AG04450 (cell line): Measurements from ENCODE around the gene GLS2. TPM values are rescaled to one million over a fixed set of nuclear protein-coding genes. Genes with fewer than 3 reads are reported as not detected.

Experiments
- CTCF ChIA-PET: fragments of 300-600, 350-600 bp; formaldehyde crosslinking; extraction: SDS; loops from one replicate; lab custom pipeline; 2022; ENCODE audit warnings: antibody characterized with exemption, inconsistent platforms; lab: Charles Lee
- POLR2A ChIA-PET: fragments of 350-600 bp; formaldehyde crosslinking; extraction: SDS; loops from one replicate; lab custom pipeline; 2021; ENCODE audit warnings: antibody characterized with exemption, inconsistent platforms; lab: Yijun Ruan, JAX
- DNase-seq: peaks from one replicate; pipeline ENCODE4 v3.0.0-alpha.2; 2011; ENCODE audit warnings: low read depth, low spot score
- H3K27ac ChIP-seq: one replicate; pipeline ENCODE4 v1.5.1; 2012; ENCODE audit warnings: low read depth, low read length, control low read depth
- H3K27me3 ChIP-seq: one replicate; pipeline ENCODE4 v1.6.0; 2012; ENCODE audit warnings: low read length; ENCODE audit not compliant: control insufficient read depth, insufficient read depth
- H3K4me3 ChIP-seq: 2 replicates; pipeline ENCODE4 v1.5.1; 2011; ENCODE audit warnings: mild to moderate bottlenecking, low read depth, low read length, control low read depth
- H3K9me3 ChIP-seq: 2 replicates; pipeline ENCODE4 v1.5.1; 2012; ENCODE audit warnings: low read length; ENCODE audit not compliant: control insufficient read depth, insufficient read depth
- CTCF ChIP-seq: IDR thresholded peaks from 2 replicates; pipeline ENCODE4 v1.5.1; 2011; ENCODE audit warnings: low read depth, low read length, control low read depth, inconsistent platforms
- polyA minus RNA-seq: library from RNA; depleted of rRNA, polyadenylated mRNA; stranded (reverse); fragments of >200 nt; gene quantifications from 2 replicates; pipeline ENCODE4 v1.2.3, GENCODE V29; 2011; rRNA and poly(A)+ RNA removed
- polyA plus RNA-seq: library from polyadenylated mRNA; depleted of rRNA; stranded (reverse); fragments of >200 nt; gene quantifications from 2 replicates; pipeline ENCODE4 v1.2.3, GENCODE V29; 2011; rRNA removed

GLS2 gene
- polyA plus RNA-seq: 0.10 and 0.12 TPM in 2 replicates
- 0.09 TPM in 1 of 2 replicates, not detected in the other for polyA minus RNA-seq

GRCh38 chr12:56488041-56488955 is at the start of gene GLS2:
TSS of gene GLS2 (minus strand) at chr12:56488161. CDS start at chr12:56488118, 43 bp downstream.
- Histone ChIP-seq H3K27ac (no peak within 1 kb of the TSS), H3K27me3 (peaks cover 46% of the 10 kb centered on the region), H3K4me3 (peak within 1 kb of the TSS; percentile 62), H3K9me3 (peaks cover 7% of the 10 kb centered on the region)
- CTCF ChIA-PET: interaction anchor here (0.6 to 1.1 kb wide), 2 partner anchors 149 to 444 kb away, joined by 3 to 4 read pairs; no protein-coding TSS in a partner anchor
- POLR2A ChIA-PET: interaction anchor here (0.8 to 1.4 kb wide), 3 partner anchors 11 to 128 kb away, joined by 3 to 7 read pairs (median 5); partner anchors contain the start of gene STAT2
- TF ChIP-seq CTCF: no peak
- peak; percentile 44 for DNase-seq

GRCh38 chr12:56537546-56537945 is 49.6 kb upstream of the GLS2 start:
- Histone ChIP-seq H3K9me3 (no peaks in the 10 kb centered on the region), H3K27me3 (no peaks in the 10 kb centered on the region), H3K4me3 (no peak overlapping the region), H3K27ac (no peak overlapping the region)
- CTCF ChIA-PET: no interaction called here
- POLR2A ChIA-PET: no interaction called here
- no peak for TF ChIP-seq CTCF
- no peak for DNase-seq

GRCh38 chr12:56530390-56531055 is 42.6 kb upstream of the GLS2 start:
- no peak for DNase-seq
- no peak for TF ChIP-seq CTCF
- Histone ChIP-seq H3K9me3 (no peaks in the 10 kb centered on the region), H3K27me3 (no peaks in the 10 kb centered on the region), H3K27ac (no peak overlapping the region), H3K4me3 (no peak overlapping the region)
- CTCF ChIA-PET: interaction anchor here (1.4 to 2.3 kb wide), 3 partner anchors 16 to 106 kb away, joined by 4 to 16 read pairs (median 4); no protein-coding TSS in a partner anchor
- POLR2A ChIA-PET: interaction anchor here (0.5 to 1.7 kb wide), 3 partner anchors 10 to 801 kb away, joined by 3 to 5 read pairs (median 4); partner anchors contain the start of gene RBMS2

GRCh38 chr12:56529656-56530055 is 41.7 kb upstream of the GLS2 start:
- no peaks in the 10 kb centered on the region for H3K27me3 ChIP-seq
- no peak overlapping the region for H3K27ac ChIP-seq
- no peak for DNase-seq
- ChIA-PET POLR2A (interaction anchor here (0.6 kb wide), 1 partner anchor 244 kb away, joined by 4 read pairs; no protein-coding TSS in a partner anchor), CTCF (interaction anchor here (2.3 kb wide), 1 partner anchor 15 kb away, joined by 16 read pairs; no protein-coding TSS in a partner anchor)
- H3K9me3 ChIP-seq: no peaks in the 10 kb centered on the region
- no peak overlapping the region for H3K4me3 ChIP-seq
- no peak for TF ChIP-seq CTCF
